Thyroid gland (tissue), 4 donors: ENCODE results near the gene MSH3. TPM values are rescaled to one million over a fixed set of nuclear protein-coding genes. Genes with fewer than 3 reads are reported as not detected.
"Not testable (repeated sequence)": the region's sequence is repeated elsewhere in the genome, so short reads cannot be mapped to it uniquely, and the experiment has no call there.

Source experiments
- DNase-seq, 2 donors: peaks; one replicate each; pipeline ENCODE4 v3.0.0-alpha.2; 2019
- H3K27ac ChIP-seq, 3 donors: fragments of 200-600 bp; sonication (generic); 1 replicate in 2 of 3; 2 replicates in 1 of 3; pipeline ENCODE4 v1.5.1; 2016 to 2019; ENCODE audit warnings: mild to moderate bottlenecking in 1 of 3, moderate library complexity in 1 of 3
- H3K27me3 ChIP-seq: fragments of 200-600 bp; sonication (generic); one replicate; pipeline ENCODE4 v1.5.1; 2019
- H3K36me3 ChIP-seq, 2 donors: fragments of 200-600 bp; sonication (generic); one replicate each; pipeline ENCODE4 v1.5.1; 2016 to 2019
- H3K4me1 ChIP-seq, 2 donors: fragments of 200-600 bp; sonication (generic); one replicate each; pipeline ENCODE4 v1.5.1; 2017 to 2019
- H3K4me3 ChIP-seq, 3 donors: fragments of 200-600 bp; sonication (generic); replicated peaks in 1 of 3; 1 replicate in 2 of 3; 2 replicates in 1 of 3; pipeline ENCODE4 v1.5.1; 2016; ENCODE audit warnings: mild to moderate bottlenecking in 1 of 3
- H3K9me3 ChIP-seq: fragments of 200-600 bp; sonication (generic); one replicate; pipeline ENCODE4 v1.5.1; 2017
- CTCF ChIP-seq, 6 experiments: fragments of 200-600 bp in 3 of 6; fragments of 450-650 bp in 3 of 6; sonication (generic) in 3 of 6; IDR thresholded peaks; one replicate each; pipeline ENCODE4 v1.5.1; 2016 to 2019; ENCODE audit warnings: antibody characterized with exemption in 6 of 6, mild to moderate bottlenecking in 2 of 6, inconsistent platforms in 1 of 6, moderate library complexity in 1 of 6
- POLR2A ChIP-seq, 2 donors: fragments of 450-650 bp; IDR thresholded peaks; one replicate each; pipeline ENCODE4 v1.6.1; 2017; ENCODE audit warnings: antibody characterized with exemption in 2 of 2, mild to moderate bottlenecking in 2 of 2, moderate library complexity in 1 of 2
- WGBS, 2 donors: methylation state at CpG; one replicate each; pipeline ENCODE4 v1.1.5; 2017; 5-methylcytosine and 5-hydroxymethylcytosine counted together
- intact Hi-C: fragments of 100-400 bp; cut with DNase I; formaldehyde crosslinking; loops from one replicate; pipeline ENCODE4 v1.15.1; 2023
- total RNA-seq, 4 donors: library from RNA; depleted of rRNA; stranded (reverse); fragments of >200 nt; gene quantifications; one replicate each; pipeline ENCODE4 v1.2.3, GENCODE V29; 2016

MSH3 gene
- total RNA-seq, 4 donors from 2014 or later, result 25.9 to 45.0 (median 26.1) TPM

- 0 to 3% methylated on average over 5 of the region's 24 CpGs for WGBS, 2 donors
- peaks cover 4 to 14% of the 10 kb centered on the region in 2 donors for H3K36me3 ChIP-seq
- TF ChIP-seq POLR2A (IDR thresholded peaks at IDR 0.05) (no peak), CTCF (IDR thresholded peaks at IDR 0.05) (no peak)
- intact Hi-C loops, result no loop called here
- DNase-seq, result no peak
- peaks cover 8 to 14% of the 10 kb centered on the region in 2 donors for H3K4me1 ChIP-seq
- H3K4me3 ChIP-seq, result peak overlapping the region in 2 of 3 donors; percentile 37 to 68
- no peaks in the 10 kb centered on the region for H3K9me3 ChIP-seq
- no peak overlapping the region for H3K27ac ChIP-seq
- H3K27me3 ChIP-seq, result no peaks in the 10 kb centered on the region
Observed at GRCh38 chr5:80654054-80654390, 430 bp upstream of the MSH3 start.

GRCh38 chr5:80655231-80655774, 851 bp downstream of the MSH3 start:
- Histone ChIP-seq H3K27me3 (no peaks in the 10 kb centered on the region), H3K4me3 (peak overlapping the region in 2 of 3 donors; percentile 15 to 68), H3K27ac (peak overlapping the region; percentile 34 to 92 (median 87)), H3K4me1 (peaks cover 8 to 14% of the 10 kb centered on the region in 2 donors), H3K9me3 (no peaks in the 10 kb centered on the region), H3K36me3 (peaks cover 4 to 25% of the 10 kb centered on the region in 2 donors)
- WGBS, 2 donors, result 22 to 23% methylated on average over 7 of the region's 7 CpGs
- TF ChIP-seq CTCF (IDR thresholded peaks at IDR 0.05), result no peak
- TF ChIP-seq POLR2A (IDR thresholded peaks at IDR 0.05), result no peak
- intact Hi-C loops, result loop anchor here (5.0 kb wide), 1 partner anchor 243 kb away; no protein-coding TSS in a partner anchor
- no peak for DNase-seq

- H3K36me3 ChIP-seq, result peaks cover 4 to 25% of the 10 kb centered on the region in 2 donors
- H3K4me1 ChIP-seq, result peaks cover 10 to 14% of the 10 kb centered on the region in 2 donors
- no peak for DNase-seq
- no peaks in the 10 kb centered on the region for H3K27me3 ChIP-seq
- H3K27ac ChIP-seq, result no peak overlapping the region
- H3K9me3 ChIP-seq, result no peaks in the 10 kb centered on the region
- intact Hi-C loops, result loop anchor here (5.0 kb wide), 1 partner anchor 244 kb away; no protein-coding TSS in a partner anchor
- no peak for TF ChIP-seq CTCF (IDR thresholded peaks at IDR 0.05)
- TF ChIP-seq POLR2A (IDR thresholded peaks at IDR 0.05), result no peak
- no peak overlapping the region for H3K4me3 ChIP-seq
- WGBS, 2 donors, result 0 to 4% methylated on average over 1 of the region's 1 CpG
Observed at GRCh38 chr5:80656425-80656824, 2.0 kb downstream of the MSH3 start.

- intact Hi-C loops, result loop anchor here (5.0 kb wide), 1 partner anchor 247 kb away; no protein-coding TSS in a partner anchor
Observed at GRCh38 chr5:80659106-80659505, 4.7 kb downstream of the MSH3 start.

GRCh38 chr5:80660661-80661060, 6.2 kb downstream of the MSH3 start:
- H3K9me3 ChIP-seq, H3K4me1 ChIP-seq, DNase-seq, H3K27me3 ChIP-seq, H3K4me3 ChIP-seq, H3K27ac ChIP-seq, intact Hi-C loops: not testable (repeated sequence)
- 81 to 86% methylated on average over 7 of the region's 7 CpGs for WGBS, 2 donors
- H3K36me3 ChIP-seq, result peaks cover 4 to 31% of the 10 kb centered on the region in 2 donors

More at GRCh38 chr5:80659106-80659505, 4.7 kb downstream of the MSH3 start:
- Histone ChIP-seq H3K9me3 (no peaks in the 10 kb centered on the region), H3K4me3 (no peak overlapping the region), H3K27ac (no peak overlapping the region), H3K27me3 (no peaks in the 10 kb centered on the region), H3K36me3 (peaks cover 4 to 25% of the 10 kb centered on the region in 2 donors), H3K4me1 (peaks cover 5 to 8% of the 10 kb centered on the region in 2 donors)
- DNase-seq, result no peak
- WGBS, 2 donors, result 97 to 99% methylated on average over 5 of the region's 5 CpGs
- TF ChIP-seq CTCF (IDR thresholded peaks at IDR 0.05) (no peak), POLR2A (IDR thresholded peaks at IDR 0.05) (no peak)
